ENCODE measurements around the gene KRTAP3-1. TPM values are rescaled to one million over a fixed set of nuclear protein-coding genes. Genes with fewer than 3 reads are reported as not detected.

The KRTAP3-1 gene
- total and polyA plus RNA-seq, 2 donors from 2014 or later, result not detected

- no peaks in the 10 kb centered on the region for H3K4me1 ChIP-seq (ENCODE audit: control insufficient read depth in 2 of 3, insufficient read depth in 2 of 3, low read depth in 1 of 3, low read length in 3 of 3)
- TF ChIP-seq CTCF (IDR thresholded peaks at IDR 0.05; ENCODE audit: borderline replicate concordance, extremely low read depth, insufficient read depth), result no peak
- intact Hi-C loops (cut with DNase I), result no loop called here
- H3K9ac ChIP-seq (ENCODE audit: low read length in 3 of 3), result no peak overlapping the region
- no peaks in the 10 kb centered on the region for H3K36me3 ChIP-seq (ENCODE audit: control insufficient read depth in 2 of 3, insufficient read depth in 3 of 3, low read length in 3 of 3)
- FAIRE-seq (no peak), DNase-seq (peak in 1 of 5 donors; percentile 15)
- no peaks in the 10 kb centered on the region for H3K9me3 ChIP-seq (ENCODE audit: control insufficient read depth in 2 of 3, insufficient read depth in 1 of 3, low read length in 3 of 3)
- H3K27me3 ChIP-seq (ENCODE audit: control insufficient read depth, insufficient read depth, low read length), result no peaks in the 10 kb centered on the region
- no peak overlapping the region for H3K27ac ChIP-seq (ENCODE audit: low read depth in 2 of 2, low read length in 2 of 2)
- H3K4me3 ChIP-seq (ENCODE audit: low read length in 3 of 3), result no peak overlapping the region
Observed at GRCh38 chr17:41015454-41015853, 6.5 kb upstream of the KRTAP3-1 start.

- TF ChIP-seq CTCF (IDR thresholded peaks at IDR 0.05; ENCODE audit: borderline replicate concordance, extremely low read depth, insufficient read depth), result no peak
- FAIRE-seq, result no peak
- Histone ChIP-seq H3K27me3 (ENCODE audit: control insufficient read depth, insufficient read depth, low read length) (no peaks in the 10 kb centered on the region), H3K4me1 (ENCODE audit: control insufficient read depth in 2 of 3, insufficient read depth in 2 of 3, low read depth in 1 of 3, low read length in 3 of 3) (no peaks in the 10 kb centered on the region), H3K9ac (ENCODE audit: low read length in 3 of 3) (no peak overlapping the region), H3K9me3 (ENCODE audit: control insufficient read depth in 2 of 3, insufficient read depth in 1 of 3, low read length in 3 of 3) (no peaks in the 10 kb centered on the region), H3K4me3 (ENCODE audit: low read length in 3 of 3) (no peak overlapping the region), H3K36me3 (ENCODE audit: control insufficient read depth in 2 of 3, insufficient read depth in 3 of 3, low read length in 3 of 3) (no peaks in the 10 kb centered on the region), H3K27ac (ENCODE audit: low read depth in 2 of 2, low read length in 2 of 2) (no peak overlapping the region)
- intact Hi-C loops (cut with DNase I), result no loop called here
- no peak for DNase-seq
Observed at GRCh38 chr17:41013606-41014005, 4.7 kb upstream of the KRTAP3-1 start.

GRCh38 chr17:41013181-41013580 is 4.3 kb upstream of the KRTAP3-1 start:
- DNase-seq (no peak), FAIRE-seq (no peak)
- Histone ChIP-seq H3K9ac (ENCODE audit: low read length in 3 of 3) (no peak overlapping the region), H3K9me3 (ENCODE audit: control insufficient read depth in 2 of 3, insufficient read depth in 1 of 3, low read length in 3 of 3) (no peaks in the 10 kb centered on the region), H3K27ac (ENCODE audit: low read depth in 2 of 2, low read length in 2 of 2) (no peak overlapping the region), H3K4me1 (ENCODE audit: control insufficient read depth in 2 of 3, insufficient read depth in 2 of 3, low read depth in 1 of 3, low read length in 3 of 3) (no peaks in the 10 kb centered on the region), H3K4me3 (ENCODE audit: low read length in 3 of 3) (no peak overlapping the region), H3K27me3 (ENCODE audit: control insufficient read depth, insufficient read depth, low read length) (no peaks in the 10 kb centered on the region), H3K36me3 (ENCODE audit: control insufficient read depth in 2 of 3, insufficient read depth in 3 of 3, low read length in 3 of 3) (no peaks in the 10 kb centered on the region)
- TF ChIP-seq CTCF (IDR thresholded peaks at IDR 0.05; ENCODE audit: borderline replicate concordance, extremely low read depth, insufficient read depth), result no peak
- intact Hi-C loops (cut with DNase I), result no loop called here
